Measurements from ENCODE around the gene GLT6D1.

The GLT6D1 gene

DNA sequence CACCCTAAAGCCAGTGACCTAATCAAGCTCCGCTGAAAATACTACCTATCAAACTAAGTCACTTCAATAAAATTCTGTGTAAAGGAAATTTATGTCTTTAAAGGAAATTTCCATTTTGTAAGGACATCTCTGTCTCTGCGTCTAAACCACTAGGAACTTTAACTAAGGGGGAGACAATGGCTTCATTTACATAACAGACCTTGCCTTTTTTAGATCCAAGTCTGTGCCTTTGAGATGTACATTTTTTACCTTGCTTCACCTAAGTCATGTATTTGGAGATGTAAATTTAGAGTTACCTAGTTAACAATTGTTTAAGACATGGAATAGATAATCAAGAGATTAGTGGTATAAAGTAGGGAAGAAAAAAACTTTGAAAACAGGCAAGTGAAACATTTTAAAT, 10.2 kb upstream of the GLT6D1 start:
- no peak overlapping the region for H3K4me2 ChIP-seq (ENCODE audit: low read length)
- no peak overlapping the region for H3K27ac ChIP-seq (ENCODE audit: low read depth, low read length)
- peaks cover 30% of the 10 kb centered on the region for H3K9me3 ChIP-seq (ENCODE audit: control insufficient read depth, insufficient read depth, low read length)
- no peaks in the 10 kb centered on the region for H3K27me3 ChIP-seq (ENCODE audit: control insufficient read depth, low read length)
- no peaks in the 10 kb centered on the region for H4K20me1 ChIP-seq (ENCODE audit: control insufficient read depth, insufficient read depth, low read depth, low read length)
- H3K4me3 ChIP-seq (ENCODE audit: low read length), result no peak overlapping the region
- H3K9me2 ChIP-seq (replicated peaks; ENCODE audit: control insufficient read depth, low read length), result no peaks in the 10 kb centered on the region
- TF ChIP-seq, protein P1, sequence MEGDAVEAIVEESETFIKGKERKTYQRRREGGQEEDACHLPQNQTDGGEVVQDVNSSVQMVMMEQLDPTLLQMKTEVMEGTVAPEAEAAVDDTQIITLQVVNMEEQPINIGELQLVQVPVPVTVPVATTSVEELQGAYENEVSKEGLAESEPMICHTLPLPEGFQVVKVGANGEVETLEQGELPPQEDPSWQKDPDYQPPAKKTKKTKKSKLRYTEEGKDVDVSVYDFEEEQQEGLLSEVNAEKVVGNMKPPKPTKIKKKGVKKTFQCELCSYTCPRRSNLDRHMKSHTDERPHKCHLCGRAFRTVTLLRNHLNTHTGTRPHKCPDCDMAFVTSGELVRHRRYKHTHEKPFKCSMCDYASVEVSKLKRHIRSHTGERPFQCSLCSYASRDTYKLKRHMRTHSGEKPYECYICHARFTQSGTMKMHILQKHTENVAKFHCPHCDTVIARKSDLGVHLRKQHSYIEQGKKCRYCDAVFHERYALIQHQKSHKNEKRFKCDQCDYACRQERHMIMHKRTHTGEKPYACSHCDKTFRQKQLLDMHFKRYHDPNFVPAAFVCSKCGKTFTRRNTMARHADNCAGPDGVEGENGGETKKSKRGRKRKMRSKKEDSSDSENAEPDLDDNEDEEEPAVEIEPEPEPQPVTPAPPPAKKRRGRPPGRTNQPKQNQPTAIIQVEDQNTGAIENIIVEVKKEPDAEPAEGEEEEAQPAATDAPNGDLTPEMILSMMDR (IDR thresholded peaks at IDR 0.05; ENCODE audit: low read depth, low read length, poor library complexity, severe bottlenecking), result no peak
- TF ChIP-seq EZH2phosphoT487 (IDR thresholded peaks at IDR 0.05; ENCODE audit: borderline replicate concordance, low read length), result no peak
- no peaks in the 10 kb centered on the region for H3K4me1 ChIP-seq (ENCODE audit: control insufficient read depth, low read length)
- no peaks in the 10 kb centered on the region for H3F3A ChIP-seq (ENCODE audit: control insufficient read depth, insufficient read depth)
- no peaks in the 10 kb centered on the region for H3K79me2 ChIP-seq (ENCODE audit: control insufficient read depth, low read length)
- H3K36me3 ChIP-seq (ENCODE audit: control insufficient read depth, low read length), result no peaks in the 10 kb centered on the region

GRCh38 chr9:135648494-135649410, 9.4 kb upstream of the GLT6D1 start:
- Histone ChIP-seq H3K4me2 (ENCODE audit: low read length) (no peak overlapping the region), H3F3A (ENCODE audit: control insufficient read depth, insufficient read depth) (no peaks in the 10 kb centered on the region), H3K36me3 (ENCODE audit: control insufficient read depth, low read length) (no peaks in the 10 kb centered on the region), H3K27me3 (ENCODE audit: control insufficient read depth, low read length) (no peaks in the 10 kb centered on the region), H3K27ac (ENCODE audit: low read depth, low read length) (no peak overlapping the region), H4K20me1 (ENCODE audit: control insufficient read depth, insufficient read depth, low read depth, low read length) (no peaks in the 10 kb centered on the region), H3K4me1 (ENCODE audit: control insufficient read depth, low read length) (no peaks in the 10 kb centered on the region), H3K4me3 (ENCODE audit: low read length) (no peak overlapping the region), H3K9me3 (ENCODE audit: control insufficient read depth, insufficient read depth, low read length) (peaks cover 30% of the 10 kb centered on the region), H3K9me2 (replicated peaks; ENCODE audit: control insufficient read depth, low read length) (no peaks in the 10 kb centered on the region), H3K79me2 (ENCODE audit: control insufficient read depth, low read length) (no peaks in the 10 kb centered on the region)
- TF ChIP-seq, protein P1 (IDR thresholded peaks at IDR 0.05; ENCODE audit: low read depth, low read length, poor library complexity, severe bottlenecking), result no peak
- no peak for TF ChIP-seq EZH2phosphoT487 (IDR thresholded peaks at IDR 0.05; ENCODE audit: borderline replicate concordance, low read length)

DNA sequence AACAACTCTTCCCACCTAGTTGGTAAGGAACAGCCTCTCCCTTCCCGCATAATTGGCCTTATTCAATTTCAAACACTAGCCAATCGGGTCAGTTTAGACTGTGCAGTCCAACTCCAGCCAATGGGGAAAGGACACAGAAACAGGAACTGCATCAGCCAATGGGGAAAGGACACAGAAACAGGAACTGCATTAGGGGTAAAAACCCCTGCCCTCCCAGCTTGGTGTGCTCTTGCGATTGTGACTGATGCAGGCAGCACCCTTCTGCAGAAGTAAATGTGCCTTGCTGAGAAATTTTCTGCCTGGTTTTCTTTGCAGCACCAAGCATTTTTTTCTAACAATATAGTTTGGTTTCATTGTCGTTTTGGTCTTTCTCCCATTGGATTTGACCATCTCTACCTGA, 8.5 kb upstream of the GLT6D1 start:
- H3K4me2 ChIP-seq (ENCODE audit: low read length), result no peak overlapping the region
- peaks cover 30% of the 10 kb centered on the region for H3K9me3 ChIP-seq (ENCODE audit: control insufficient read depth, insufficient read depth, low read length)
- no peaks in the 10 kb centered on the region for H4K20me1 ChIP-seq (ENCODE audit: control insufficient read depth, insufficient read depth, low read depth, low read length)
- no peak overlapping the region for H3K4me3 ChIP-seq (ENCODE audit: low read length)
- no peaks in the 10 kb centered on the region for H3K9me2 ChIP-seq (replicated peaks; ENCODE audit: control insufficient read depth, low read length)
- H3K4me1 ChIP-seq (ENCODE audit: control insufficient read depth, low read length), result no peaks in the 10 kb centered on the region
- TF ChIP-seq, protein P1 (IDR thresholded peaks at IDR 0.05; ENCODE audit: low read depth, low read length, poor library complexity, severe bottlenecking), result no peak
- TF ChIP-seq EZH2phosphoT487 (IDR thresholded peaks at IDR 0.05; ENCODE audit: borderline replicate concordance, low read length), result no peak
- no peaks in the 10 kb centered on the region for H3F3A ChIP-seq (ENCODE audit: control insufficient read depth, insufficient read depth)
- H3K27me3 ChIP-seq (ENCODE audit: control insufficient read depth, low read length), result no peaks in the 10 kb centered on the region
- H3K36me3 ChIP-seq (ENCODE audit: control insufficient read depth, low read length), result no peaks in the 10 kb centered on the region
- H3K79me2 ChIP-seq (ENCODE audit: control insufficient read depth, low read length), result no peaks in the 10 kb centered on the region
- H3K27ac ChIP-seq (ENCODE audit: low read depth, low read length), result no peak overlapping the region

Data from DOHH2 (cell line).